IMR-90 (cell line): ENCODE data around the gene JAKMIP1. TPM values are rescaled to one million over a fixed set of nuclear protein-coding genes. Genes with fewer than 3 reads are reported as not detected.

Experiments
- ATAC-seq: fragments of 200-7000 bp; cut with Tn5 transposase; 2 replicates; pipeline ENCODE4 v1.9.1; 2020; ENCODE audit warnings: low read depth, mild to moderate bottlenecking, moderate library complexity
- BruUV-seq: library from RNA; stranded (reverse); fragments of 400-500 nt; replicated peaks from 2 replicates; lab custom pipeline; 2021; lab: Mats Ljungman, UMichigan
- CTCF ChIA-PET: fragments of 300-600 bp; formaldehyde crosslinking; extraction: SDS; loops from one replicate; lab custom pipeline; 2021; ENCODE audit warnings: antibody characterized with exemption; lab: Yijun Ruan, JAX
- POLR2A ChIA-PET: fragments of 300-600 bp; sonication (Branson Sonifier 250); formaldehyde crosslinking; loops from one replicate; lab custom pipeline; 2022; ENCODE audit warnings: antibody characterized with exemption; ENCODE audit not compliant: unreplicated experiment; lab: Charles Lee
- DNase-seq: peaks from one replicate; pipeline ENCODE4 v3.0.0; 2013
- H2AFZ ChIP-seq: replicated peaks from 2 replicates; pipeline ENCODE3; 2013; ENCODE audit warnings: low read length, mild to moderate bottlenecking; ENCODE audit not compliant: poor library complexity
- H2AK5ac ChIP-seq: 2 replicates; pipeline ENCODE4 v1.6.1; 2013; ENCODE audit warnings: low read depth, low read length, inconsistent platforms
- H2AK9ac ChIP-seq: replicated peaks from 2 replicates; pipeline ENCODE3; 2013; ENCODE audit warnings: mild to moderate bottlenecking, low read depth, low read length, moderate library complexity; ENCODE audit not compliant: poor library complexity
- H2BK120ac ChIP-seq: 2 replicates; pipeline ENCODE4 v1.6.1; 2013; ENCODE audit warnings: low read depth, low read length, inconsistent platforms
- H2BK15ac ChIP-seq: 3 replicates; pipeline ENCODE4 v1.6.1; 2013; ENCODE audit warnings: low read depth, low read length, inconsistent platforms
- H2BK20ac ChIP-seq: 2 replicates; pipeline ENCODE4 v1.6.1; 2013; ENCODE audit warnings: low read depth, mild to moderate bottlenecking, inconsistent platforms, low read length, moderate library complexity
- H2BK5ac ChIP-seq: 2 replicates; pipeline ENCODE4 v1.6.1; 2013; ENCODE audit warnings: mild to moderate bottlenecking, low read depth, low read length, inconsistent platforms; ENCODE audit not compliant: poor library complexity, severe bottlenecking
- H3K14ac ChIP-seq: replicated peaks from 2 replicates; pipeline ENCODE4 v1.6.1; 2013; ENCODE audit warnings: low read depth, low read length, inconsistent platforms
- H3K18ac ChIP-seq: 2 replicates; pipeline ENCODE4 v1.6.1; 2013; ENCODE audit warnings: low read depth, low read length, control low read depth
- H3K23ac ChIP-seq: 2 replicates; pipeline ENCODE4 v1.6.1; 2013; ENCODE audit warnings: low read depth, low read length, inconsistent platforms
- H3K27ac ChIP-seq: 2 replicates; pipeline ENCODE4 v1.5.1; 2013; ENCODE audit warnings: mild to moderate bottlenecking, control low read depth, low read length; ENCODE audit not compliant: insufficient read depth
- H3K27me3 ChIP-seq: 2 replicates; pipeline ENCODE4 v1.6.1; 2013; ENCODE audit warnings: low read length; ENCODE audit not compliant: control insufficient read depth, insufficient read depth
- H3K36me3 ChIP-seq: 2 replicates; pipeline ENCODE4 v1.6.1; 2013; ENCODE audit warnings: low read length, mixed read lengths; ENCODE audit not compliant: control insufficient read depth, insufficient read depth
- H3K4ac ChIP-seq: 2 replicates; pipeline ENCODE4 v1.6.1; 2013; ENCODE audit warnings: low read depth, low read length, inconsistent platforms
- H3K4me1 ChIP-seq: 2 replicates; pipeline ENCODE4 v1.6.1; 2013; ENCODE audit warnings: low read length, mixed read lengths; ENCODE audit not compliant: control insufficient read depth, insufficient read depth
- H3K4me2 ChIP-seq: 2 replicates; pipeline ENCODE4 v1.6.1; 2013; ENCODE audit warnings: low read depth, mild to moderate bottlenecking, control low read depth, low read length, moderate library complexity
- H3K4me3 ChIP-seq: 2 replicates; pipeline ENCODE4 v1.5.1; 2013; ENCODE audit warnings: low read depth, mild to moderate bottlenecking, control low read depth, low read length, moderate library complexity; ENCODE audit not compliant: insufficient read depth
- H3K56ac ChIP-seq: 2 replicates; pipeline ENCODE4 v1.6.1; 2013; ENCODE audit warnings: low read length, inconsistent platforms; ENCODE audit not compliant: insufficient read depth; ENCODE audit errors: extremely low read depth
- H3K79me1 ChIP-seq, 2 experiments: 2 replicates each; pipeline ENCODE4 v1.6.1; 2013; ENCODE audit warnings: low read length in 2 of 2, inconsistent platforms in 1 of 2, low read depth in 1 of 2
- H3K9ac ChIP-seq: 2 replicates; pipeline ENCODE4 v1.6.1; 2013; ENCODE audit warnings: low read depth, low read length, control low read depth
- H3K9me1 ChIP-seq: 2 replicates; pipeline ENCODE4 v1.6.1; 2013; ENCODE audit warnings: low read length, inconsistent platforms; ENCODE audit not compliant: insufficient read depth
- H3K9me3 ChIP-seq: 2 replicates; pipeline ENCODE4 v1.6.1; 2013; ENCODE audit warnings: low read length; ENCODE audit not compliant: control insufficient read depth, insufficient read depth
- H4K20me1 ChIP-seq: 2 replicates; pipeline ENCODE4 v1.6.1; 2013; ENCODE audit warnings: low read length, inconsistent platforms; ENCODE audit not compliant: insufficient read depth
- H4K5ac ChIP-seq: 2 replicates; pipeline ENCODE4 v1.6.1; 2013; ENCODE audit warnings: mild to moderate bottlenecking, low read depth, low read length, control low read depth
- H4K8ac ChIP-seq, 2 experiments: 2 replicates each; pipeline ENCODE4 v1.6.1; 2013; ENCODE audit warnings: low read depth in 2 of 2, low read length in 2 of 2, control low read depth in 1 of 2, inconsistent platforms in 1 of 2
- H4K91ac ChIP-seq: 2 replicates; pipeline ENCODE4 v1.6.1; 2013; ENCODE audit warnings: low read depth, low read length, inconsistent platforms; ENCODE audit not compliant: insufficient read depth
- CEBPB ChIP-seq: IDR thresholded peaks from 2 replicates; pipeline ENCODE4 v1.6.1; 2012; ENCODE audit warnings: low read depth, low read length, improper control_type of control experiment
- WGBS, 2 experiments: methylation state at CpG; one replicate each; pipeline versions ENCODE4 v1.1.5 to v1.1.7; 2013; ENCODE audit warnings: missing lambda C conversion rate in 2 of 2; ENCODE audit not compliant: insufficient read length in 1 of 2; ENCODE audit errors: extremely low coverage in 2 of 2; 5-methylcytosine and 5-hydroxymethylcytosine counted together
- dilution Hi-C: fragments of 300-500 bp; cut with HindIII; formaldehyde crosslinking; loops from one replicate; pipeline ENCODE4 v1.14.3; 2018; ENCODE audit warnings: low sequenced_read_pairs; ENCODE audit not compliant: unreplicated experiment
- in situ Hi-C: fragments of 300-500 bp; cut with MboI; formaldehyde crosslinking; loops from 3 replicates; pipeline ENCODE4 v1.14.3; 2019; ENCODE audit warnings: low sequenced_read_pairs, inconsistent platforms, mixed read lengths
- intact Hi-C: fragments of 100-400 bp; cut with micrococcal nuclease; formaldehyde crosslinking; loops from 2 replicates; pipeline ENCODE4 v1.10.0; 2022
- polyA plus RNA-seq, 3 experiments: library from polyadenylated mRNA; depleted of rRNA; stranded (reverse); fragments of >200 nt; gene quantifications; 2 replicates each; pipeline ENCODE4 v1.2.3, GENCODE V29; 2012; ENCODE audit warnings: low replicate concordance in 1 of 3
- total RNA-seq: library from RNA; depleted of rRNA; stranded (reverse); fragments of >200 nt; gene quantifications from 2 replicates; pipeline ENCODE4 v1.2.3, GENCODE V29; 2012

Gene JAKMIP1
- total and polyA plus RNA-seq, 2 of the 4 experiments (the other 2 are of a cell fraction), result not detected

DNA sequence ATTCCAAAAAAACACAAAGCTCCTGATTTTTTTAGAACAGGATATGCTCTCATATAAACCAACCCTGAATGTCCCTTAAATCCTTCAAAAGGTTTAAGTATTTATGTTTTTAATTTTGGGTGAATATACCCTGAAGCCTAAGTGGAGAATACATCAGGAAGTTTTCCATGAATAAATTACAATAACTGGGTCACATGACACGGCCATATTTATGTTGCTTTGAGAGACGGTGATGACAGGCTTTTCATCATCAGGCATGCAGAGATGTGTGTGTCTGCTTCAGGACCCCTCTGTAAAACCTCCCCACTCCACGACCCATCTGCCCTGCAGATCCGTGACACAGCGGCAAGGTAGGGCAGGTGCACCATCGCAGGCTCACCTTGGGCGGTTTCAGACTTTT lies 121.8 kb downstream of the JAKMIP1 start:
- dilution Hi-C loops (no loop called here), intact Hi-C loops (no loop called here), in situ Hi-C loops (no loop called here)
- Histone ChIP-seq H2BK20ac (no peak overlapping the region), H3K27ac (no peak overlapping the region), H2AK5ac (no peak overlapping the region), H4K20me1 (no peaks in the 10 kb centered on the region), H2BK5ac (no peak overlapping the region), H4K8ac (no peak overlapping the region), H2BK120ac (no peak overlapping the region), H3K18ac (no peak overlapping the region), H3K4ac (no peak overlapping the region), H3K9me3 (no peaks in the 10 kb centered on the region; the same call in 1 of the 2 replicates), H3K4me2 (no peak overlapping the region), H4K91ac (no peak overlapping the region), H2AK9ac (no peak overlapping the region), H3K36me3 (no peaks in the 10 kb centered on the region), H3K23ac (no peak overlapping the region), H3K9me1 (no peaks in the 10 kb centered on the region), H3K79me1 (no peaks in the 10 kb centered on the region), H2AFZ (no peak overlapping the region), H2BK15ac (no peak overlapping the region), H3K56ac (no peak overlapping the region), H3K27me3 (no peaks in the 10 kb centered on the region), H3K14ac (no peak overlapping the region), H4K5ac (no peak overlapping the region), H3K9ac (no peak overlapping the region), H3K4me3 (no peak overlapping the region), H3K4me1 (no peaks in the 10 kb centered on the region)
- ChIA-PET CTCF (interaction anchor here (0.7 kb wide), 1 partner anchor 42 kb away, joined by 3 read pairs; no protein-coding TSS in a partner anchor), POLR2A (no interaction called here)
- no peak for DNase-seq
- ATAC-seq, result no peak
- TF ChIP-seq CEBPB, result no peak
- 60% methylated on average over 1 of the region's 7 CpGs; no CpG with 5 or more reads in 1 of the 2 experiments for WGBS, 2 experiments
- no TSS peak for BruUV-seq
